NCI-H510A treated with DMSO at 0.1 percent for 48 hours (cell line): ENCODE data around the gene TP53.
"Not testable (repeated sequence)": the region's sequence is repeated elsewhere in the genome, so short reads cannot be mapped to it uniquely, and the experiment has no call there.

Experiments used
- DNase-seq: peaks from one replicate; lab custom pipeline; 2025; lab: John Stamatoyannopoulos, UW

The TP53 gene

GRCh38 chr17:7631398-7632380, 55.6 kb downstream of the TP53 start:
- DNase-seq: no peak

DNA sequence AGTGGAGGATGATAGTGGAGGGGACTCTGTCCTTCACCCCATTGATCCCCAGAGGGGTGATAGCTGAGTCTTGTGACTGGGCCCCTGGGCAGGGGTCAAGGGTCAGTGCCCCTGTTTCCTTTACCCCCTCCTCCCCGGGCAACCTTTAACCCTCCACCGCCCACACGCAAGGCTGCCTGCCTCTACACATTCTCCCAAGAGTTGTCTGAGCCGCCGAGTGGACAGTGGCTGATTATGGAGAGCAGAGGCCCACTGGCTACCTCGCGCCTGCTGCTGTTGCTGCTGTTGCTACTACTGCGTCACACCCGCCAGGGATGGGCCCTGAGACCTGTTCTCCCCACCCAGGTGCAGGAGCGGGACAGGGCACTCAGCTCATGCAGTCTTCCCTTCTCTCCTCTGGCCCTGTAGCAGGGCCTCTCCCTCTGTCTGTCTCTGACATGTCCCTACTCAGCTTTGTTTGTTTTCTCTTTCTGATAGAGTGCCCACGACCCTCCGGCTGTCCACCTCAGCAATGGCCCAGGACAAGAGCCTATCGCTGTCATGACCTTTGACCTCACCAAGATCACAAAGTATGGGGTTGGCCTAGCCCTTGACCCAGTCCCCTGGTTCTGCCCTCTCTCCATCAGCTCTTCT, 57.2 kb downstream of the TP53 start, which contains the start of gene SHBG:
SHBG (plus strand) TSS at position 197 of the 633 bp plus-strand sequence; CDS start at position 235, 38 bp downstream.
- DNase-seq: no peak

- peak; percentile 93 for DNase-seq
Measured at GRCh38 chr17:7627250-7628121, 59.8 kb downstream of the TP53 start, which contains the start of gene SAT2. Gene SAT2 (minus strand): TSS chr17:7627821. CDS start chr17:7627635, 186 bp downstream.

DNA sequence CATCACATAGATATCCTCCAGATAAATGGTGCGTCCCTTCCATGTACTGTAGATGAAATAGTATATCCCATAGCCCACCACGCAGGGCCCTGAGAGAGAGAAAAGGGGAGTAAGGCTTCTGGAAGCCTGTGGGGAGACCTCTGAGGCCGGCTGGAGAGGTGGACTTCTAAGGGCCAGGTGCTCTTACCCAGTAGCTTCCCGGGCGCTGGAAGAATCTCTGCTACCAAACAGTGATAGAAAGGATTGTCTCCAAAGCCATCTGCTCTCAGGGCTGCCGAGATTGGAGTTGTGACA, 60.4 kb downstream of the TP53 start:
- DNase-seq: no peak

DNA sequence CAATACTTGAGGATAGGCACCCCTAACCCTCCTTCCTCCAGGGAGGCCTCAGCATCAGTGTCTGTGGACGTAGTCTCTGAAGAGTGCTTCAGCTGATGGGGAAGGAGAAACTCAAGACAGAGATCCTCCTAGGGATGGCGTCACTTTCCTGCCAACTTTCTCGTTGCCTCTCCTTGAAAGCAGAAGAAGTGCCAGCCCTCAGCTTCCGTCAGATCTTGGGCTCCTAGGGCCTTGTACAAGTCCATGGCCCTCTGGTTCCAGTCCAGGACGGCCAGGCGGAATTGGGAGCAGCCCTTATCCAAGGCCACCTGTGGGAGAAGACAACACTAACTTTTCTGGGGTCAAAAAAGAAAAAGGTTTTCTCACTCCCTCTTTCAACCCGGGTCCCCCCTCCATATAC, 61.0 kb downstream of the TP53 start:
- DNase-seq: no peak

DNA sequence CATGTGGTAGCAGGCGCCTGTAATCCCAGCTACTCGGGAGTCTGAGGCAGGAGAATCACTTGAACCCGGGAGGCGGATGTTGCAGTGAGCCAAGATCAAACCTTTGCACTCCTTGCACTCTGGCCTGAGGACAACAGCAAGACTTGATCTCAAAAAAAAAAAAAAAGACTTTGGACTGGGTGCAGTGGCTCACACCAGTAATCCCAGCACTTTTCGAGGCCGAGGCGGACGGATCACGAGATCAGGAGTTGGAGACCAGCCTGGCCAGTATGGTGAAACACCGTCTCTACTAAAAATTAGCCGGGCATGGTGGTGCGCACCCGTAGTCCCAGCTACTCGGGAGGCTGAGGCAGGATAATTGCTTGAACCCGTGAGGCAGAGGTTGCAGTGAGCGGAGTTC, 61.5 kb downstream of the TP53 start:
- DNase-seq: not testable (repeated sequence)

GRCh38 chr17:7623661-7624060, 63.6 kb downstream of the TP53 start:
- no peak for DNase-seq

- DNase-seq: no peak
Measured at GRCh38 chr17:7620835-7621234, 66.5 kb downstream of the TP53 start.

GRCh38 chr17:7618608-7619007, 68.7 kb downstream of the TP53 start:
- no peak for DNase-seq
